GM12878 (cell line): Measurements from ENCODE around the gene CES3. TPM values are rescaled to one million over a fixed set of nuclear protein-coding genes. Genes with fewer than 3 reads are reported as not detected.

ENCODE experiments used
- ATAC-seq: fragments of 200-7000 bp; cut with Tn5 transposase; 3 replicates; pipeline ENCODE4 v1.9.1; 2020; ENCODE audit warnings: mild to moderate bottlenecking, moderate library complexity
- BruUV-seq: library from RNA; stranded (reverse); fragments of 400-500 nt; replicated peaks from 2 replicates; lab custom pipeline; 2021; lab: Mats Ljungman, UMichigan
- CTCF ChIA-PET: fragments of 300-600 bp; sonication (Branson Sonifier 250); formaldehyde crosslinking; extraction: SDS; loops from one replicate; lab custom pipeline; 2021; ENCODE audit warnings: inconsistent platforms; lab: Yijun Ruan, JAX
- POLR2A ChIA-PET: fragments of 350-600 bp; formaldehyde crosslinking; extraction: SDS; loops from one replicate; lab custom pipeline; 2021; ENCODE audit warnings: inconsistent platforms; lab: Charles Lee
- RAD21 ChIA-PET: fragments of 300-600 bp; sonication (Branson Sonifier 250); formaldehyde crosslinking; loops from one replicate; lab custom pipeline; 2023; ENCODE audit warnings: antibody characterized with exemption; ENCODE audit not compliant: unreplicated experiment; lab: Charles Lee
- SMC1A ChIA-PET: fragments of 300-600 bp; sonication (Branson Sonifier 250); formaldehyde crosslinking; loops from one replicate; lab custom pipeline; 2023; ENCODE audit not compliant: unreplicated experiment, uncharacterized antibody; lab: Charles Lee
- DNase-seq: peaks from one replicate; pipeline ENCODE4 v3.0.0-alpha.2; 2011; ENCODE audit warnings: low read depth, low spot score
- FAIRE-seq: peaks from 3 replicates; lab custom pipeline; 2011; peaks lifted over from hg19 to GRCh38; lab: Jason Lieb, UNC
- H2AFZ ChIP-seq: 2 replicates; pipeline ENCODE4 v1.6.0; 2011; ENCODE audit warnings: low read depth, low read length, control low read depth; ENCODE audit not compliant: control insufficient read depth
- H3K27ac ChIP-seq: 2 replicates; pipeline ENCODE4 v1.5.1; 2011; ENCODE audit warnings: control low read depth; ENCODE audit not compliant: control insufficient read depth, insufficient read depth
- H3K27me3 ChIP-seq, 2 experiments: replicated peaks in 1 of 2; 2 replicates each; pipeline versions ENCODE4 v1.6.0 to v1.6.1; 2011; ENCODE audit warnings: low read length in 1 of 2; ENCODE audit not compliant: control insufficient read depth in 2 of 2, insufficient read depth in 2 of 2
- H3K36me3 ChIP-seq, 2 experiments: 2 replicates each; pipeline ENCODE4 v1.5.1; 2011; ENCODE audit warnings: low read length in 1 of 2; ENCODE audit not compliant: control insufficient read depth in 2 of 2, insufficient read depth in 2 of 2
- H3K4me1 ChIP-seq: 2 replicates; pipeline ENCODE4 v1.6.1; 2011; ENCODE audit warnings: mild to moderate bottlenecking, low read length, moderate library complexity, mixed read lengths; ENCODE audit not compliant: control insufficient read depth, insufficient read depth
- H3K4me2 ChIP-seq: 2 replicates; pipeline ENCODE4 v1.6.0; 2011; ENCODE audit warnings: control low read depth; ENCODE audit not compliant: control insufficient read depth, insufficient read depth
- H3K4me3 ChIP-seq: fragments of 200-600 bp; sonication (generic); 2 replicates; pipeline ENCODE4 v1.5.1; 2016
- H3K79me2 ChIP-seq: 2 replicates; pipeline ENCODE4 v1.6.0; 2011; ENCODE audit warnings: low read length; ENCODE audit not compliant: control insufficient read depth, insufficient read depth
- H3K9ac ChIP-seq: 2 replicates; pipeline ENCODE4 v1.8.0; 2011; ENCODE audit warnings: low read length, control low read depth, mixed read lengths; ENCODE audit not compliant: control insufficient read depth, insufficient read depth
- H3K9me3 ChIP-seq: replicated peaks from 3 replicates; pipeline ENCODE4 v1.5.1; 2011; ENCODE audit warnings: mild to moderate bottlenecking, low read length; ENCODE audit not compliant: control insufficient read depth, insufficient read depth
- H4K20me1 ChIP-seq: 2 replicates; pipeline ENCODE4 v1.6.0; 2011; ENCODE audit not compliant: control insufficient read depth, insufficient read depth
- CBFB ChIP-seq: IDR thresholded peaks from 2 replicates; pipeline ENCODE4 v1.6.1; 2016; ENCODE audit warnings: antibody characterized with exemption, low read depth
- CHD4 ChIP-seq: fragments of 200-600 bp; sonication (generic); IDR thresholded peaks from 2 replicates; pipeline ENCODE4 v1.6.1; 2016; ENCODE audit warnings: mild to moderate bottlenecking
- CTCF ChIP-seq, 3 experiments: IDR thresholded peaks in 2 of 3; conservative IDR thresholded peaks in 1 of 3; 2 replicates each; pipeline ENCODE4 v1.5.1; 2011; ENCODE audit warnings: low read depth in 3 of 3, low read length in 3 of 3, mild to moderate bottlenecking in 3 of 3, control low read depth in 2 of 3, moderate library complexity in 2 of 3, inconsistent platforms in 1 of 3, mixed read lengths in 1 of 3; ENCODE audit not compliant: control insufficient read depth in 2 of 3, insufficient read depth in 1 of 3; ENCODE audit errors: extremely low read depth in 1 of 3
- E2F4 ChIP-seq: IDR thresholded peaks from 2 replicates; pipeline ENCODE4 v1.6.1; 2012; ENCODE audit warnings: low read depth, low read length, improper control_type of control experiment
- IRF3 ChIP-seq: fragments of 450-650 bp; IDR thresholded peaks from 2 replicates; pipeline ENCODE4 v1.6.1; 2014; ENCODE audit warnings: mild to moderate bottlenecking
- KDM1A ChIP-seq: fragments of 200-600 bp; sonication (generic); IDR thresholded peaks from 2 replicates; pipeline ENCODE4 v1.6.1; 2016; ENCODE audit warnings: borderline replicate concordance
- PML ChIP-seq: IDR thresholded peaks from 2 replicates; pipeline ENCODE4 v1.6.1; 2012; ENCODE audit warnings: low read length, inconsistent platforms
- POLR2A ChIP-seq: IDR thresholded peaks from 2 replicates; pipeline ENCODE4 v1.6.1; 2011; ENCODE audit warnings: low read depth, mild to moderate bottlenecking, low read length
- RAD51 ChIP-seq: fragments of 450-650 bp; IDR thresholded peaks from 2 replicates; pipeline ENCODE4 v1.6.1; 2016; ENCODE audit warnings: moderate library complexity, mild to moderate bottlenecking, inconsistent platforms
- SPI1 ChIP-seq: IDR thresholded peaks from 2 replicates; pipeline ENCODE4 v1.6.1; 2011; ENCODE audit warnings: low read depth, mild to moderate bottlenecking, low read length, moderate library complexity, borderline replicate concordance; ENCODE audit not compliant: insufficient read depth
- TCF3 ChIP-seq: IDR thresholded peaks from 2 replicates; pipeline ENCODE4 v1.6.1; 2012; ENCODE audit warnings: low read depth, mild to moderate bottlenecking, low read length, borderline replicate concordance; ENCODE audit not compliant: insufficient read depth
- ZBTB11 ChIP-seq: fragments of 450-650 bp; formaldehyde crosslinking; IDR thresholded peaks from 2 replicates; pipeline ENCODE4 v1.5.0; 2022; ENCODE audit warnings: mild to moderate bottlenecking, missing genetic modification characterization
- WGBS: methylation state at CpG from one replicate; pipeline ENCODE4 v1.1.6; 2016; ENCODE audit warnings: low lambda C conversion rate; ENCODE audit not compliant: insufficient replicate concordance, insufficient coverage; ENCODE audit errors: missing lambda C conversion rate; 5-methylcytosine and 5-hydroxymethylcytosine counted together
- in situ Hi-C: fragments of 300-500 bp; cut with MboI; formaldehyde crosslinking; loops from 9 replicates; pipeline ENCODE4 v1.14.3; 2018; ENCODE audit warnings: mixed read lengths
- intact Hi-C: fragments of 100-400 bp; cut with micrococcal nuclease; formaldehyde crosslinking; loops from one replicate; pipeline ENCODE4 v1.14.2; 2022; ENCODE audit not compliant: unreplicated experiment
- polyA plus RNA-seq, 11 experiments: library from polyadenylated mRNA; depleted of rRNA in 4 of 11; unstranded in 6 of 11; stranded (reverse) in 5 of 11; fragments of >200 nt; fragmentation: Nextera tagmentation in 4 of 11; fragmentation: Illumina TruSeq in 1 of 11; extraction: Ambion mirVana in 4 of 11; extraction: Trizol in 1 of 11; gene quantifications; 1 replicate in 1 of 11; 2 replicates in 10 of 11; pipeline versions ENCODE4 v1.2.1 to v1.2.3, GENCODE V29; 2011 to 2016; ENCODE audit warnings: inconsistent platforms in 2 of 11, missing spikeins in 2 of 11, low read depth in 1 of 11
- total RNA-seq, 4 experiments: library from RNA; depleted of rRNA in 3 of 4; stranded (reverse); fragments of >200 nt in 3 of 4; fragmentation: Illumina TruSeq in 1 of 4; extraction: Trizol in 1 of 4; gene quantifications; 2 replicates each; pipeline versions ENCODE4 v1.2.1 to v1.2.3, GENCODE V29; 2013 to 2021

CES3 gene
- total and polyA plus RNA-seq, 10 of the 15 experiments (the other 5 are each of a cell fraction or from before 2014, with no cell fraction given) = 0.09 to 3.1 (median 0.76) TPM

GRCh38 chr16:66919569-66920298 lies 41.3 kb upstream of the CES3 start:
- ChIA-PET RAD21 (interaction anchor here (1.1 kb wide), 1 partner anchor 9 kb away, joined by 4 read pairs; no protein-coding TSS in a partner anchor), CTCF (interaction anchor here (1.0 kb wide), 1 partner anchor 14 kb away, joined by 3 read pairs; no protein-coding TSS in a partner anchor), SMC1A (interaction anchor here (1.1 kb wide), 1 partner anchor 9 kb away, joined by 3 read pairs; no protein-coding TSS in a partner anchor), POLR2A (interaction anchor here (0.5 kb wide), 1 partner anchor 415 kb away, joined by 5 read pairs; no protein-coding TSS in a partner anchor)
- H3K4me2 ChIP-seq = no peak overlapping the region
- H3K4me1 ChIP-seq = no peaks in the 10 kb centered on the region
- no peaks in the 10 kb centered on the region for H3K36me3 ChIP-seq
- H3K27ac ChIP-seq = no peak overlapping the region
- in situ Hi-C loops (no loop called here), intact Hi-C loops (no loop called here)
- no peak overlapping the region for H3K4me3 ChIP-seq
- ATAC-seq = no peak; the same call in 2 of the 3 replicates
- H3K9me3 ChIP-seq = no peaks in the 10 kb centered on the region
- TF ChIP-seq CTCF (IDR thresholded peaks at IDR 0.05 in 2 of 3, conservative IDR thresholded peaks at IDR 0.05 in 1 of 3; ENCODE audit: control insufficient read depth in 2 of 3, extremely low read depth in 1 of 3, insufficient read depth in 1 of 3, low read depth in 3 of 3, low read length in 3 of 3) (no peak), SPI1 (no peak), RAD51 (no peak), PML (no peak), E2F4 (no peak), TCF3 (no peak), CHD4 (no peak), KDM1A (no peak), POLR2A (no peak), ZBTB11 (CRISPR knock-in tag) (no peak), CBFB (no peak), IRF3 (no peak)
- peaks cover 0 to 3% of the 10 kb centered on the region in 2 experiments; a peak in 3 of 4 replicates for H3K27me3 ChIP-seq
- no peak overlapping the region for H2AFZ ChIP-seq
- DNase-seq = no peak
- no peaks in the 10 kb centered on the region for H3K79me2 ChIP-seq
- H3K9ac ChIP-seq = no peak overlapping the region
- WGBS = 15% methylated on average over 5 of the region's 5 CpGs
- H4K20me1 ChIP-seq = no peaks in the 10 kb centered on the region
- FAIRE-seq = no peak
- no TSS peak for BruUV-seq
